HG03066 (cell line): ENCODE measurements around the gene R3HDML.

Source experiments
- ATAC-seq: cut with Tn5 transposase; IDR thresholded peaks from one replicate; pipeline ENCODE4 v1.9.1; 2021; ENCODE audit warnings: low read depth; ENCODE audit not compliant: unreplicated experiment

Gene R3HDML

GRCh38 chr20:44358776-44359175 is 21.9 kb downstream of the R3HDML start:
- no peak for ATAC-seq

- ATAC-seq: no peak
These were observed 23.4 kb downstream of the R3HDML start for GRCh38 chr20:44360221-44360620.

- no peak for ATAC-seq
These were observed 24.2 kb downstream of the R3HDML start for GRCh38 chr20:44361021-44361420.

GRCh38 chr20:44362466-44362940 is 25.7 kb downstream of the R3HDML start:
- no peak for ATAC-seq

GRCh38 chr20:44364068-44364467 is 27.2 kb downstream of the R3HDML start:
- no peak for ATAC-seq

GRCh38 chr20:44364780-44365179 is 27.9 kb downstream of the R3HDML start:
- ATAC-seq: no peak

- no peak for ATAC-seq
These were observed 30.9 kb downstream of the R3HDML start for GRCh38 chr20:44367746-44368145.

GRCh38 chr20:44370639-44371218 is 33.9 kb downstream of the R3HDML start:
- no peak for ATAC-seq

- no peak for ATAC-seq
These were observed 45.8 kb downstream of the R3HDML start for GRCh38 chr20:44382641-44383040.

- no peak for ATAC-seq
These were observed 47.7 kb downstream of the R3HDML start for GRCh38 chr20:44384423-44385027.

- no peak for ATAC-seq
These were observed 51.7 kb downstream of the R3HDML start for GRCh38 chr20:44388466-44389023.

- ATAC-seq: no peak
These were observed 53.0 kb downstream of the R3HDML start for GRCh38 chr20:44389871-44390270.

GRCh38 chr20:44390280-44390679 is 53.4 kb downstream of the R3HDML start:
- no peak for ATAC-seq

GRCh38 chr20:44392088-44392775 is 55.4 kb downstream of the R3HDML start:
- ATAC-seq: no peak

- no peak for ATAC-seq
These were observed 56.1 kb downstream of the R3HDML start for GRCh38 chr20:44392776-44393607.

GRCh38 chr20:44393608-44394451 is 57.0 kb downstream of the R3HDML start:
- no peak for ATAC-seq

- ATAC-seq: no peak
These were observed 57.5 kb downstream of the R3HDML start for GRCh38 chr20:44394452-44394701.

GRCh38 chr20:44394702-44395460 is 58.0 kb downstream of the R3HDML start:
- ATAC-seq: no peak
